Epithelial cell of proximal tubule (primary cell): ENCODE measurements around the gene RBM39. TPM values are rescaled to one million over a fixed set of nuclear protein-coding genes. Genes with fewer than 3 reads are reported as not detected.

ENCODE experiments used
- DNase-seq: peaks from one replicate; pipeline ENCODE4 v3.0.0-alpha.2; 2011; ENCODE audit warnings: low read depth
- H3K4me3 ChIP-seq: 2 replicates; pipeline ENCODE4 v1.5.1; 2011; ENCODE audit warnings: low read depth, mild to moderate bottlenecking, low read length
- total RNA-seq: library from RNA; depleted of rRNA; stranded (reverse); fragments of >200 nt; gene quantifications from 2 replicates; pipeline ENCODE4 v1.2.3, GENCODE V29; 2015
- TF ChIP-seq, protein P1 (sequence below): conservative IDR thresholded peaks from 2 replicates; pipeline ENCODE4 v1.5.1; 2012; ENCODE audit warnings: low read depth, mild to moderate bottlenecking, low read length

Gene RBM39
- total RNA-seq, 1 donor from 2014 or later = 148 TPM

DNA sequence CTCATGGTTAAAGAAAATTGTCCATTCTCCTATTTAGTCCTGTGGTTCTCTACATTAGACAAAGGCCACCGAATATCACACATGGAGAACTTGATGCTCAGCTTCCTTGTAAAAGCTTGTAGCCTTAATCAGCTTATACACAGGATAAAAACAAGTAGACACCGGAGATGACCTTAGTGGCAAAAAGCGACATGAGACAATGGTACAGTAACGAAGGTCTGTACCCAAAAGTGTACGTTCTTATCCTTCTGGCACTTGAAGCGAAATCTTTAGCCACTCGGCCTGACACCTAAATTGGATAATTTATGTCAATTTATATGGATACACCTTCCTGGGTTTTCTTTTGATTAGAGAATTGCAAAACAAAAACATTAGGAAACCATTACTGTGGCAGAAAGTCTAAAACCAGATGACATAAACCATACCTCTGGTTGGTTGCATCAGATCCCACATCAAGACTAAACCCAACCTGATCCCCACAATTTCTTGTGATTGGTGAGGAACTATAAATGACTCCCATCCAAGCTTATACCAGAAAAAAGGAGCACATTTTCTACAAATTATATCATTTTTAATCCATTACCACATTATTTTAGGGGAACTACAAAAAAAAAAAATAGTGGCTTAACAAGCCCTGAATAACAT is 6.1 kb downstream of the RBM39 start:
- no peak overlapping the region for H3K4me3 ChIP-seq
- TF ChIP-seq, protein P1, sequence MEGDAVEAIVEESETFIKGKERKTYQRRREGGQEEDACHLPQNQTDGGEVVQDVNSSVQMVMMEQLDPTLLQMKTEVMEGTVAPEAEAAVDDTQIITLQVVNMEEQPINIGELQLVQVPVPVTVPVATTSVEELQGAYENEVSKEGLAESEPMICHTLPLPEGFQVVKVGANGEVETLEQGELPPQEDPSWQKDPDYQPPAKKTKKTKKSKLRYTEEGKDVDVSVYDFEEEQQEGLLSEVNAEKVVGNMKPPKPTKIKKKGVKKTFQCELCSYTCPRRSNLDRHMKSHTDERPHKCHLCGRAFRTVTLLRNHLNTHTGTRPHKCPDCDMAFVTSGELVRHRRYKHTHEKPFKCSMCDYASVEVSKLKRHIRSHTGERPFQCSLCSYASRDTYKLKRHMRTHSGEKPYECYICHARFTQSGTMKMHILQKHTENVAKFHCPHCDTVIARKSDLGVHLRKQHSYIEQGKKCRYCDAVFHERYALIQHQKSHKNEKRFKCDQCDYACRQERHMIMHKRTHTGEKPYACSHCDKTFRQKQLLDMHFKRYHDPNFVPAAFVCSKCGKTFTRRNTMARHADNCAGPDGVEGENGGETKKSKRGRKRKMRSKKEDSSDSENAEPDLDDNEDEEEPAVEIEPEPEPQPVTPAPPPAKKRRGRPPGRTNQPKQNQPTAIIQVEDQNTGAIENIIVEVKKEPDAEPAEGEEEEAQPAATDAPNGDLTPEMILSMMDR = no peak
- no peak for DNase-seq

DNA sequence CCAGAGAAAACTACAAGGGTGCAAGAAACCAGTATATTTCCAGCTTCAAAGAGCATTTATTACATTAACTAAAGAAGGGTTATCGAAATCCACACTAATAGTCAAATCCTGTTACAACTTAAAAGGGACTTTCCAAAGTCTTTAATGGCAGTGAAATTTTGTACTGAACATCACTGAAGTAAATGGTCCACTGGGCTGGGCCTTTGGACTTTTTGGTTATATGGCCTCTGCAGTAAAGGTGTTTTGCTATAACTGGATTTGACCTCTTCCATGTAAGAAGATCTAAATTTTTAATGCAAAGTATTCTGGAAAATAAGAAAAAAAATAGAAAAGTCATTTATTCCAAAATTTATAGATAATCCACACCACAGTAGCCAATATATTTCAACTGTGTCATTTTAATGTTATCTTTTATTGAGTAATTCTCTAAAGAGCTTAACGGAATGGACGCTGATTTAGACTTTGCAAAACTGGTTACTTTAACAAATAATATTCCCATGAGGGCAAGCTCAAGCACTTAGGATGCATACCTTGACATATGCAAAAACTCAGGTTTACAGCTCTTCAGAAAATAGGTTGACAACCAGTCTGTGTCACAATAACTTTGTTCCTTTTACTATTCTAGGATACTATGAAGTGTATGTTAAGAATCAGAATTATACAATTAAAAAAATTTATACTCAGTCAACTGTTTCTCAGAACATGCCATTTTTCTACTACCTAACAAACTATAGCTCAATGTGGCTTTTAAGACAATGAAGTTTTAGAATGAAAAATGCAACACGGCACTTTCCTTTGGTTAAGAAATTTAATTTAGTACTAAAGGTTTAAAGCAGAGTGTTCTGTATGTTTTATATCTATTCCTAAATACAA is 7.0 kb downstream of the RBM39 start:
- H3K4me3 ChIP-seq = no peak overlapping the region
- TF ChIP-seq, protein P1 = no peak
- DNase-seq = no peak

DNA sequence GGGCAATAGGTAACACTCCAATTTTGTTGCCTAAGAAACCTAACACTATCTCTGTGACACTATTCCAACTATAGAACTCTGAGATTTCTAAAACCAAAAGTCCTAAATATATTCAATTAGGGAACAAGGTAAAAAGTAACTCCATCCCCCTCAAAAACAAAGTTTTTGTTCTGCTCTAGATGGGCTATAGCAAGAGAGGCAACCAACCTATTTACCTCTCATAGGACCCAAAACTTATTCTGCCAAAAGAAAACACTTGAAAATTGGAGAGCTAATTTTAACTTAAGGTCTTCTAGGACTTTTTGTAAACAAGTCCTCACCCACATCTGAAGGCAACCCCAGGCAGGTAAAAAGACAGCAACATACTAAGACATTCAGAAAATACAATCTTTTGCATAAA is 7.7 kb downstream of the RBM39 start:
- TF ChIP-seq, protein P1 = no peak
- DNase-seq = no peak
- H3K4me3 ChIP-seq = no peak overlapping the region

DNA sequence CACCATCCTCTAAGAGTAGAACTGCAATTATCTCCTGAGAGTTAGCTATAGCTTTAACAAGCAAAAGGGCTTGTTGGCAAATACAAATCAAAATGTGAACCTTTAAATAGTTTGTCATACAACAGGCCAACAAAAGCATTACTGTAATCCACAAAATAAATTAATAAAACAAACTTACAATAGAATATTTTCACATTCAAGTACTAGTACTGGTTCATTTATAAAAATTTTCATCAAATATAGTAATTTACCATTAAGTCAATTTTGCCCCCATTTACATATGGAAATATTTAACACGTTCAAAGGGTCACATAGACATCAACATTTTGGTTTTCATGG is 9.4 kb downstream of the RBM39 start:
- H3K4me3 ChIP-seq = no peak overlapping the region
- TF ChIP-seq, protein P1 = no peak
- no peak for DNase-seq

- H3K4me3 ChIP-seq = no peak overlapping the region
- no peak for DNase-seq
- TF ChIP-seq, protein P1 = no peak
These were observed 10.0 kb downstream of the RBM39 start for GRCh38 chr20:35731862-35732643.

DNA sequence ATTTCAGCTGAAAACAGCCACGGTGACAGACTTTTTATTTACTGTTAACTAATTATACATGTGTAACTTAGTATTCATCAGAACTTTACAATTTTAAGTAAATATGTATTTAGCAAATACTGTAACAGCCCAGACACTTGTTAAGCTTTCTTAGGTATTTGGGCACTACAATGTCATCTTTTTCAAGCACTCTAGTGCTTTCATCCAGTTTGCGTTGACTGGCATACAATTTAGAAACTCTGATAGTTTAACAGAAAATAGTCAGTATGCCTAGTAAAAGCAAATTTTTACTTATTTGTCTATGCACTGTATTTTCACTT is 10.6 kb downstream of the RBM39 start:
- TF ChIP-seq, protein P1 = no peak
- no peak overlapping the region for H3K4me3 ChIP-seq
- DNase-seq = no peak
